ENCODE measurements around the gene ASIC4. TPM values are rescaled to one million over a fixed set of nuclear protein-coding genes. Genes with fewer than 3 reads are reported as not detected.

Gene ASIC4
- polyA plus RNA-seq (ENCODE audit: insufficient read length) = 0.20 TPM
- long read RNA-seq, donor 1 = 0 reads
- long read RNA-seq, donor 2 = 0 reads
- long read RNA-seq, donor 3, partial matches to known transcripts = 14 of 14 reads
- long read RNA-seq, donor 3, other reads (novel, unspliced or antisense) = 0 of 14 reads
- long read RNA-seq, donor 4 = 0 reads
- long read RNA-seq, donor 5 = 0 reads
- long read RNA-seq, donor 6 = 0 reads
- long read RNA-seq, donor 7 = 0 reads
- long read RNA-seq, donor 8 = 0 reads

- DNase-seq = no peak
Measured at GRCh38 chr2:219514196-219514761, at the start of gene ASIC4. TSS of gene ASIC4 (plus strand) at chr2:219514482. CDS start at chr2:219514725, 243 bp downstream.

GRCh38 chr2:219465659-219466561 is 48.4 kb upstream of the ASIC4 start:
- no peak for DNase-seq

DNA sequence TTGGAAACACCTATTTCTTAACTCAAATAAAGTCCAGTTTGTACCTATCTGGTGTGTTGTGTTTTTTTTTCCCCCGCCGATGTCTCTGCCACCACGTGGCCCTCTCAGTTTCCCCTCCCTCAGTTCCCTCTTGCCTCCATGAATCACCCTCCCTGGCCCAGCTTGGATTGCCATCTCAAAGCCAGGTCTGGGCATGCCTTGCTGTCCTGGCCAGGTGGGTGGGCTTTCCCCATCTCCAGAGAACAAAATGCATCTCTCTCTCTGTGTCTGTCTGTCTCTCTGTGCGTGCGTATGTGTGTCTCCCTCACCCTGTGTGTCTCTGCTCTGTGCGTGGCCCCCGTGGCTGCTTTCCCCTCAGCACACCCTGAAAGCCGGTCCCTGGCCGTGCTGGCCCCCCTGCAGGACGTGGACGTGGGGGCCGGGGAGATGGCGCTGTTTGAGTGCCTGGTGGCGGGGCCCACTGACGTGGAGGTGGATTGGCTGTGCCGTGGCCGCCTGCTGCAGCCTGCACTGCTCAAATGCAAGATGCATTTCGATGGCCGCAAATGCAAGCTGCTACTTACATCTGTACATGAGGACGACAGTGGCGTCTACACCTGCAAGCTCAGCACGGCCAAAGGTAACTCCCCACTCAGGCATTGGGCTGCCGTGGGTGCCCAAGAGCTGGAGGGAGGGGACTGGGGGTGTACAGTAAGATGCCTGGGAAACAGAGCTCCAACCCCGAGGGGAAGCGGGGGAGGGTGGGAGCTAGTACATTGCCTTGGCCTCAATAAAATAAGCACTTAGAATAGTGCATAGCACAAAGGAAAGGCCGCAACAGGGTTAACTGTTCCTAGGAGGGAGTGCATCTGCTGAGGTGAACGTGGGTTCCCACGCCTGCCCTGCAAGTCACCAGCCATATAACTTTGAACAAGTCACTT is 47.2 kb upstream of the ASIC4 start:
- DNase-seq = no peak

DNA sequence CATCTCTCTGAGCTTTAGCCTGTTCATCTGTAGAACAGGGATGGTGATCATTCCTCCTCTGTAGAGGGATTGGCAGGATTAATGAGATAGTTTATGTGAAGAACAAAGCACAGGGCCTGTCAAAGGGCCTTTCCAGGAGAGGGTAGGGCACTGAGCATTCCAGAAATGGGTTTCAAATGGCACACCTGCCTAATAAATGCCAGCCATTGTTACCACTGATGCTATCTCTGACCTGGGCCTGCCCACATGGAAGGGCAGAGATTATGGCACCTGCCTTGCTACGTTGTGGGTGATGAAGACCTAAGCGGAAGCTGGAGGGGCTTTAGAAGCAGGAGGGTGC is 46.6 kb upstream of the ASIC4 start:
- no peak for DNase-seq

GRCh38 chr2:219468410-219469185 is 45.7 kb upstream of the ASIC4 start:
- no peak for DNase-seq

DNA sequence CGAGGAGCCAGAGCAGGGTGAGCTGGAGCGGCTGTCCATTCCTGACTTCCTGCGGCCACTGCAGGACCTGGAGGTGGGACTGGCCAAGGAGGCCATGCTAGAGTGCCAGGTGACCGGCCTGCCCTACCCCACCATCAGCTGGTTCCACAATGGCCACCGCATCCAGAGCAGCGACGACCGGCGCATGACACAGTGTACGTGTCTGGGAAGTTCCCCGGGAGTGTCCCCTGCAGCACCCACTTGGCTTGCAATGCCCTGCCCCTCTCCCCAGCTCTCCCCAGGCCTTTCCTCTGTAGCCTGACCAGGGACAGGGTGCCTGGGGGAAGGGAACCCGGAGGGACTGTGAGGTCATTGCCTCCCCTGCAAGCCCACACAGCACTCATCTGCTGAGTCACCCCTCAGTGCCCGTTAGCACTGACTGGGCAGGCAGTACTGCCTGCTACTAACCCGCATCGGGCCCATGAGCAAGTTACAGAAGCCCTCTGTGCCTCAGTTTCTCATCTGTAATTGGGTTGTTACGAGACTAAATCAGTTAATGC is 45.0 kb upstream of the ASIC4 start:
- DNase-seq = no peak

DNA sequence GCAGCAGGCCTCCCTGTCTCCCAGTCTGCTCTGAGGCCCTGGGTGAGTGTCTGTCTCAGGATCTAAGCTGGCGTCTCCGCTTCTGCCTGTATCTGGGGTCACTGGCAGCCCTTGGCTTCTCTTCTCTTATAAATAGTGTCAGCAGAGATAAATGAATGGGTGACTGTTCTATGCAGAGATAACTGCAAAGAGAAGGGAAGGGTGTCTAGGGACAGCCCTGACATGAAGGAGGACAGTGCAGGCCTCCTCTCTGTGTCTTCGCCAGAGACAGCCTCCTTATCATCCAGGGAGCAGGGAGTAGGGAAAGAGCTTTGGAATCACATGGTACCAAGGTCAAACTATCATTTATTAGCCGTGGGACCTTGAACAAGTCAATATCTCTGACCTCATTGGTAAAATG is 43.9 kb upstream of the ASIC4 start:
- DNase-seq = no peak

DNA sequence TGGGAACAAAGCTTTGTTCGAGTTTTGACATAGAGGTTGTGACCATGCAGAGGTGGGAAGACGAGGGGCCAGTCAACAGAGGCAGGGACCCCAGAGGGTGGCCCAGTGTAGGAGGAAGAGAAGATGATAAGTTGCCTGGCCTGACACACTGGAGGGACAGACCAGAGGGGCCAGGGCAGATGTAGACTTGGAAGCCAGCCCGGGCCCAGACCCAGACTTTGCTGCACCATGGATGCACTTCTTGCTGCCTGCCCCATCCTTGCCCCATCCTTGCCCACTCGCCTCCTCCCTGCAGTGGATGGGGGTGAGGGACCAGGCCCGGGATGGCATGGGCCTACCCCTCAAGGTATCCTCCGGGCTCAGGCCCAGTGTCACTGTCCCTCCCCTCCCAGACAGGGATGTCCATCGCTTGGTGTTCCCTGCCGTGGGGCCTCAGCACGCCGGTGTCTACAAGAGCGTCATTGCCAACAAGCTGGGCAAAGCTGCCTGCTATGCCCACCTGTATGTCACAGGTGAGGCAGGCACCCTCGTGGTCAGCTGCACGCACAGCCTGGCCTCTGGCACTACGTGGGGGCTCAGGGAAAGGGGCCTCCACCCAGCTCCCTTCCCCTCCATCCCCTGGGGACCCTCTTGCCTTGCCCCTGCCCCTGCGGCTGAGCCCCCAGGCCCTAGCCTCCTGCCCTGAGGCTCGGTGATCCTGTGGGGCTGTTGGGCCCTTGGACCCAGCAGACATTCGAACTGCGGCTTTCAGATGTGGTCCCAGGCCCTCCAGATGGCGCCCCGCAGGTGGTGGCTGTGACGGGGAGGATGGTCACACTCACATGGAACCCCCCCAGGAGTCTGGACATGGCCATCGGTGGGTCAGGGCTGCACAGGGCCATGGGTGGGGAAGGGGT is 42.6 kb upstream of the ASIC4 start:
- DNase-seq = no peak

- DNase-seq = no peak
Measured at GRCh38 chr2:219472629-219473187, 41.6 kb upstream of the ASIC4 start.

GRCh38 chr2:219473511-219473910 is 40.8 kb upstream of the ASIC4 start:
- no peak for DNase-seq

GRCh38 chr2:219474285-219475060 is 39.8 kb upstream of the ASIC4 start:
- DNase-seq = no peak

GRCh38 chr2:219475278-219475677 is 39.0 kb upstream of the ASIC4 start:
- DNase-seq = no peak

DNA sequence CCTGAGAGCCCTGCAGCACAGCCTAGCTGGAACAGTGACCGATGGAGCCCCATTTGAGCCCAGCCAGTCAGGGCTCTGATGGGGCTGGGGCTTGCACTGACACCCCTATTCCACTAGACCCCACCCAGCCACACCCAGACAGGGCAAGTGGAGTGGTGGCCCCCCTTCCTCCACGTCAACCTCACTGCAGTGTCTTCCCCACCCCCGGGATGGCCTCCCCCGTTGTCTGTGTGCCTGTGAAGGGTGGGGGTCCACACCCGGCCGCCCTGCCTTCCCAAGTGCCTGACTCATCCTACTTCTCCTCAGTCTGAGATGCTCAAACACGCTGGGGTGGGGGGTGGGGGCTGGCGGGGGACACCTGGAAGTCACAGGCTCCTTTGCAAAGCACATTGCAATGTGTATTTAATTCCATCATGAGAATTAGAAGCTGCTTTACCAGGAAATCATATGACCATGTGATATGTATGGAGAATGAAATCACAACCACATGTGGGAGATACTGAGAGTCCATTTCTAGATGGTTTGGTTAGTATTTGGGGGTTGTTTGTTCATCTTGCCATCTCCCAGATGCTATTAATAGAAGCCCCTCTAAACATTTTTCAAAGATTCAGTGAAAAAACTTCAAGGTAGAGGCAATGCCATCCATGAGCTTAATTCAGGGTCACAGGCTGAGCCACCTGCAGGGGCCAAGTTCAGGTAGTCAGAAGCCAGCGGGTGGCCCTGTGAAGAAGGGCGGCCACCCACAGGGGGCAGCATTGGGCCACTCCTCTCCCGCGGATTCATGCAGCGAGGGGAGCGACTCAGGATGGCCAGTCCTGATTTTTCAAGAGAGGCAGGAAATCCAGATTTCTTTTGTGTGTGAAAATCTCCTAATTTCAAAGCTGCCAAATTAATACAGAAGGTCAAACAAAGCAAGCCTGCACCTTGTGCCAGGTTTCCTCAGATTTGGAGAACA is 38.3 kb upstream of the ASIC4 start:
- peak; percentile 73 for DNase-seq

DNA sequence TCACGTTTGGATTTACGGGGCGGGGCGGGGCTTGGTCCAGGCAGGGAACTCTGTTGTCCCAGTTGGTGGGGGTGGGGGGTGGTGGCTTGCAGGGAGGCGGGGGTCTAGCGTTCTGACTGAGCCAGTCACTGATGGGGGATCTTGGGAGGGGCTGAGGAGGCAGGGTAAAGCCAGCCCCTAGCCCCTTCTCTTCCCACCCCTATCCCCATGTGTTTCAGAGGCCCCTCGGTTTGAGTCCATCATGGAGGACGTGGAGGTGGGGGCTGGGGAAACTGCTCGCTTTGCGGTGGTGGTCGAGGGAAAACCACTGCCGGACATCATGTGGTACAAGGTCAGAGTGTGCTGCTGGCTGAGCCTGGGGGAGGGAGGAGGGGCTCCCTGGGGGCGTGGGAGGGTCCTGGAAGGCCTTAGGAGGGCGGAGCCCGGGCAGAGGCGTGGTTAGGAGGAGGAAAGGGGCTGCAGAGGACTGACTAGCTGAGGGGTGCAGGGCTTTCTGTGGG is 37.6 kb upstream of the ASIC4 start:
- peak; percentile 65 for DNase-seq

DNA sequence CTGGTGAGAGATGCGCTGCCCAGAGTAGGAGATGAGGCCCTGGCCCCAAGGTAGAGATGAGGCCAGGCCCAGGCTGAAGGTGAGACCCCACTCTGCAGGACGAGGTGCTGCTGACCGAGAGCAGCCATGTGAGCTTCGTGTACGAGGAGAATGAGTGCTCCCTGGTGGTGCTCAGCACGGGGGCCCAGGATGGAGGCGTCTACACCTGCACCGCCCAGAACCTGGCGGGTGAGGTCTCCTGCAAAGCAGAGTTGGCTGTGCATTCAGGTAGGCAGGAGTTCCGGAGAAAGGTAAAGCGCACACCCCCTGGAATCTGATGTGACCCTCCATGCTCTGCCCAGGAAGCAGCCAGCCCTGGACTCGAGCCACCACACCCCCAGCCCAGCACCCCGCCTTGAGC is 37.1 kb upstream of the ASIC4 start:
- DNase-seq = no peak

- no peak for DNase-seq
Measured at GRCh38 chr2:219477815-219478214, 36.5 kb upstream of the ASIC4 start.

GRCh38 chr2:219478916-219479315 is 35.4 kb upstream of the ASIC4 start:
- no peak for DNase-seq
